GM21360 (cell line): ENCODE measurements around the gene BCO1.

ENCODE experiments used
- ATAC-seq: cut with Tn5 transposase; IDR thresholded peaks from one replicate; pipeline ENCODE4 v1.9.1; 2021; ENCODE audit warnings: mild to moderate bottlenecking, moderate library complexity; ENCODE audit not compliant: unreplicated experiment

BCO1 gene

GRCh38 chr16:81315271-81316175, 77.0 kb downstream of the BCO1 start:
- peak; percentile 22 for ATAC-seq

GRCh38 chr16:81316176-81316496, 77.6 kb downstream of the BCO1 start:
- no peak for ATAC-seq

- no peak for ATAC-seq
These were observed 80.2 kb downstream of the BCO1 start for GRCh38 chr16:81318711-81319110.

GRCh38 chr16:81319221-81319912, 80.9 kb downstream of the BCO1 start:
- no peak for ATAC-seq

GRCh38 chr16:81321039-81321438, 82.5 kb downstream of the BCO1 start:
- ATAC-seq: no peak

GRCh38 chr16:81321536-81321935, 83.0 kb downstream of the BCO1 start:
- no peak for ATAC-seq

GRCh38 chr16:81324808-81325207, 86.3 kb downstream of the BCO1 start:
- no peak for ATAC-seq

GRCh38 chr16:81327011-81327410, 88.5 kb downstream of the BCO1 start:
- ATAC-seq: no peak

GRCh38 chr16:81327447-81328196, 89.1 kb downstream of the BCO1 start:
- ATAC-seq: no peak

GRCh38 chr16:81329947-81330346, 91.5 kb downstream of the BCO1 start:
- no peak for ATAC-seq

GRCh38 chr16:81333356-81333755, 94.9 kb downstream of the BCO1 start:
- ATAC-seq: no peak

GRCh38 chr16:81335669-81336068, 97.2 kb downstream of the BCO1 start:
- ATAC-seq: no peak

- ATAC-seq: no peak
These were observed 98.6 kb downstream of the BCO1 start for GRCh38 chr16:81337097-81337496.
